Stimulated activated CD8-positive, alpha-beta memory T cell treated with anti-CD3 and anti-CD28 coated beads, Interleukin-12 subunit alpha, Interleukin-12 subunit beta, amount 100 ng/mL, for 1 hour (primary cell): ENCODE measurements around the gene MECP2.
"Not testable (repeated sequence)": the region's sequence is repeated elsewhere in the genome, so short reads cannot be mapped to it uniquely, and the experiment has no call there.

Experiments used
- DNase-seq: peaks from one replicate; pipeline ENCODE4 v3.0.0-alpha.2; 2020; ENCODE audit warnings: low read depth

MECP2 gene

DNA sequence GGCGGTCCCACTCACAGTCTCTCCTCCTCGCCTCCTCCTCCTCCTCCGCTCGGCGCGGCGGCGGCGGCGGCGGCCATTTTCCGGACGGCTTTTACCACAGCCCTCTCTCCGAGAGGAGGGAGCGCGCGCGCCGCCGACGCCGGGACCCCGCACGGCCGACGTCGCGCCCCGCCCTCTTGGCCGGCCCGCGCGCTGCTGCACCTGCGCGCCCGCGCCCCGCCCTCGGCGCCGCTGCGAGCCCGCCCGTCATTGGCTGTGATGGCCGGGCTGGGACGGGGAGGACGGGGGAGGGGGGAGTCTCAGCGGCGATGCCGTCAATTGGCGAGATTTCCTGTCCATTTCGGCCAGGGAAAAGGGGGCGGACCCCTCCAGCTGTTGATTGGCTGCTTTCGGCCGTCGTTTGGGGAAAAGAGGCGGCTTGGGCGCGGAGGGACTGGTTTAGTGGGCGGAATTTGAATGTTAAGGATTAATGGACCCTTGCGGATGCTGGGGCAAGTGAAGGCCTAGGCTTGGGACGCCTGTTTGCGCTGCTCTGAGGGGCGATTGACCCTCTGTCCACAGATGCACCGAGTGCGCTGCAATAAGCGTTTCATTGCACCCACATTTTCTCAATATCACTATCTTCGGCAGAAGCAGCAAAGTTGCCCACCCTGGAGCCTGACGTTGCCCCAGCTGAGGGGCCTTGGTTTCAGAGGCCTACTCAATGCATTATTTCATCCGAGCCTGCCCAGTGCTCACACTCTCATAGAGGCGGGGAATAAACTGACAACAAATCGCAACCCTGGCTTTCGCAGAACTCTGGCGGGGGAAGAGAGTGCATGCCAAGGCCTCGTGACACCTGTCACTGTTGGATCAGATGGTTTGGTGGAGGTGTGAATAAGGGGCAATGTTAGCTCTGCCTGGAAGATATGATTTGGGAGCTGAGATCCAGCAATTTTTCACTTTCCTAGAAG is at the start of gene MECP2:
MECP2 (minus strand) TSS at position 129 of the 953 bp plus-strand sequence.
- peak; percentile 67 for DNase-seq

DNA sequence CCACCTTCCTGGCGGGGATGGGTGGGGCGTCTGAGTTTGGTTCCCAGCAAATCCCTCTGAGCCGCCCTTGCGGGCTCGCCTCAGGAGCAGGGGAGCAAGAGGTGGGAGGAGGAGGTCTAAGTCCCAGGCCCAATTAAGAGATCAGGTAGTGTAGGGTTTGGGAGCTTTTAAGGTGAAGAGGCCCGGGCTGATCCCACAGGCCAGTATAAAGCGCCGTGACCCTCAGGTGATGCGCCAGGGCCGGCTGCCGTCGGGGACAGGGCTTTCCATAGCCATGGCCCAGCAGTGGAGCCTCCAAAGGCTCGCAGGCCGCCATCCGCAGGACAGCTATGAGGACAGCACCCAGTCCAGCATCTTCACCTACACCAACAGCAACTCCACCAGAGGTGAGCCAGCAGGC is 46.5 kb upstream of the MECP2 start, which contains the start of gene OPN1LW:
OPN1LW (plus strand) TSS at position 234 of the 400 bp plus-strand sequence; CDS start at position 275, 41 bp downstream.
- DNase-seq: not testable (repeated sequence)

DNA sequence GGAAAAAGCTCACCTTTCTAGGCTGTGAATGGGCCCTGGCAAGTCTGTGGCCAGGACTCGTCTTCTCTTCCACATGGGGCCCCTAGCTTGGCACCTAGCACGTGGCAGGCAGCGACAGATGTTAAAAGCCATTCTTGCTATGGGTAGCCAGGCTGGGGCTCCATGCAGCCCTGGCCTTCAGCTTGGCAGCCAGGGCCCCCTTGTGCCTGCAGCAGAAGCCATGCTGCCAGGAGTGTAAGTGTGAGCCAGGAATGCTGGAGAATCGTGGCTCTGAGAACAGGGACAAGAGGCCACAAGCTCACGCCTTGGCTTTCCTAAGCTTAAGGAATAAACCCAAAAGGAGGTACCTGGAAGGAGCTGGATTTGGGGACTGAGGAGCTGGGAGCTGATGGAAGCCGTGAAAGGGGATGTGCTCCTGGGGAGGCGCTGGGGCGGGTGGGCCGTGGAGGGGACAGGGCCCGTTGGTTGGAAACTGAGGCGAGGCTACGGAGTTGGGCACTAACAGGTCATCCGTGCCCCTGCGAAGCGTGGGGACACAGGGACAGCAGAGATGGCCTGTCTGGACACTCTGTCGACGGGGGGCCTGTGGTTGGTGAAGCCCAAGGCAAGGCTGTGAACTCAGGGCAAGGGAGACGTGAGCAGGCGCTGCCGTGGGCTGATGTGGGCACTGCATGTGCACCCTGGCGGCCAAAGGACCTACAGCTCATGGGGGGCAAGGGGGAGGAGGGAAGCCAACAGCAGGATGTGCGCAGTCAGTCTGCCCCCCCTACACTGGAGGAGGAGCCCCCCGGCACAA is 45.6 kb upstream of the MECP2 start:
- no peak for DNase-seq

DNA sequence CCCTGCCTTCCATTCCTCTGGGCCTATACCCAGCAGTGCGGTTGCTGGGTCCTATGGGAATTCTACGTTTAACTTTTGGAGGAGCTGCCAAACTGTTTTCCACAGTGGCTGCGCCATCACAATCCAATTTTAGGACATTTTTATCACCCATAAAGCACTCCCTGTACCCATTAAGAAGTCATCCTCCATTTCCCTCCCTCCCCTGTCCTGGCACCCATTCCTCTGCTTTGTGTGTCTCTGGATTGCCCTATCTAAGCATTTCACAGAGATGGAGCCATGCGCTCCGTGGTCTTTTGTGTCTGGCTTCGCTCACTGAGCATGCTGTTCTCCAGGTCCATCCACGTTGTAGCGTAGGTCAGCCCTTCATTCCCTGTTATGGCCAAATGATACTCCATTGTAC is 44.9 kb upstream of the MECP2 start:
- DNase-seq: no peak

DNA sequence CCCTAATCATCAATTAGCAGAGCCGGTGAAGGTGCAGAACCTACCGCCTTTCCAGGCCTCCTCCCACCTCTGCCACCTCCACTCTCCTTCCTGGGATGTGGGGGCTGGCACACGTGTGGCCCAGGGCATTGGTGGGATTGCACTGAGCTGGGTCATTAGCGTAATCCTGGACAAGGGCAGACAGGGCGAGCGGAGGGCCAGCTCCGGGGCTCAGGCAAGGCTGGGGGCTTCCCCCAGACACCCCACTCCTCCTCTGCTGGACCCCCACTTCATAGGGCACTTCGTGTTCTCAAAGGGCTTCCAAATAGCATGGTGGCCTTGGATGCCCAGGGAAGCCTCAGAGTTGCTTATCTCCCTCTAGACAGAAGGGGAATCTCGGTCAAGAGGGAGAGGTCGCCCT is 43.2 kb upstream of the MECP2 start:
- no peak for DNase-seq

DNA sequence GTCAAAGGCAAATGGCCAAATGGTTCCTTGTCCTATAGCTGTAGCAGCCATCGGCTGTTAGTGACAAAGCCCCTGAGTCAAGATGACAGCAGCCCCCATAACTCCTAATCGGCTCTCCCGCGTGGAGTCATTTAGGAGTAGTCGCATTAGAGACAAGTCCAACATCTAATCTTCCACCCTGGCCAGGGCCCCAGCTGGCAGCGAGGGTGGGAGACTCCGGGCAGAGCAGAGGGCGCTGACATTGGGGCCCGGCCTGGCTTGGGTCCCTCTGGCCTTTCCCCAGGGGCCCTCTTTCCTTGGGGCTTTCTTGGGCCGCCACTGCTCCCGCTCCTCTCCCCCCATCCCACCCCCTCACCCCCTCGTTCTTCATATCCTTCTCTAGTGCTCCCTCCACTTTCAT is 42.7 kb upstream of the MECP2 start:
- no peak for DNase-seq

DNA sequence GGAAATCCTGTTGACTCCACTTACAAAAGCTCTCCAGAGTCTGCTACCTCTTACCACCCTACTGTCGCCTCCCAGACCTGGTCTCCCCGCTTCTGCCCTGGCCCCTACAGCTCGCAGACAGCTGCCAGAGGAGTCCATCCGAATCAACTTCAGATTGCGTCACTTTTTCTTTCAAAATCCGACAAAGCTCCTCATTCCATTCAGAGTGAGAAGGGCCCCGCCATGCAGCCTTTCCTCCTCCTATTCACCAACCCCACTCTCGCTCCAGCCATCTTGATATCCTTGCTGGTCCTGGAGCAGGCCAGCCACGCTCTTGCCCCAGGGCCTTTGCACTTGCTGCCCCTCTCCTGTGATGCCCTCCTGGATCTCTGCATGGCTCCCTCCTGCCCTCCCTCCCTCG is 41.3 kb upstream of the MECP2 start:
- no peak for DNase-seq

DNA sequence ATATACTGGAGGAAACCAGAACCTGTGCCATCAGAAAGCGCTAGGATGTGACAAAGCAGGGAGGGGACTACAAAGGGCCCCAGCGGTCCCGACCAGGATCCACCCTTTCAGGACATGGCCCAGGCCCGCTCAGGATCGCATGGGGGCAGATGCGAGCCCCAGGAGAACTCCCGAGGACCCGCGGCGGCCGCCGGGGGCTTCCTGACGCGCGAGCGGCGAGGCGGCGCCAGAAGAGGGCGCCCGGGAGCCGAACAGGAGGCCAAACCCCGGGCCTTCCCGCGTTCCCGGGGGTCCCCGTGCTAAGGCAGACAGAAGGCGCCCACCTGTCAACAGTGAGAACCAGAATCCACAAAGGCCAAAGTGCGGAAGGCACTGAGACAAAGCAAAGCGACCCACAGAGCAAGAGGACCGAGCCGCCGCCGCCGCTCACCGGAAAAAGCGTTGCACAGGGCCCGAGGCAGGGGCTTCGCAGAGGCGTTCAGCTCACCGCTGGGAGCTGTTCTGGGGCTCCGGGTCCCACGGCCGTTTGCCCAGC is 39.2 kb upstream of the MECP2 start:
- peak; percentile 42 for DNase-seq

DNA sequence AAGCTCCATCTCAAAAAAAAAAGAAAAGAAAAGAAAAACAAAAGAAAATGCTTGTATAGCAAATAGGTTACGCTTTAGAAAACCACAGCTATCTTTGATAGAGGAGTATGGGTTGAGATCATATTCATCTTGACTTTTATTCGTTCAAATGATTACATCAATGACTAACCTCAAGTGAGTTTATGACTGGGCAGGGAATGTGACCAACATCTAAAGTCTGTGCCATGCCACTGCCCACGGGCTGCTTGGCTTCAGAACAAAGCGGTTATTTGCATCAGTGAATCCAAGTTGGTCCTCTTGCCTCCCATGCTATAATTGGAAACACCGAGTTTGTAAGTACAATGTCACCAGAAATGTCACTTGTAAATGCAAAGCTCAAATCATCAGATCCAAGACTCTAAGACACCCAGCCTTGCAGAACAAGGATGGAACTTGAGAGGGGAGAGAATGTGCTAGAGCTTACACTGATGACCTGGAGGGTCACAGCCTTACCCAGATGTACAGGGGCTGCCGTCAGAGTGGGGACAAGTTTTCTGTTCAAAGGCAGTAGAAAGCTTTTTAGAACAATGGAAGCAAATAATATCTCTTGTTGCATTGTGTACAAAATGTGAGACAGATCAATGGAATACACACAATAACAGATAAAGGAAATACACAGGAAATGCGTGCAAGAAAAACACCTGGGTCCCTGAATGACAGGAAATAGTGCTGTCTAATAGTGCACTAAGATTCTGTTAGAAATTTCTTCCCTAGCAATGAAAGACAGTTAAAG is 38.1 kb upstream of the MECP2 start:
- DNase-seq: no peak

DNA sequence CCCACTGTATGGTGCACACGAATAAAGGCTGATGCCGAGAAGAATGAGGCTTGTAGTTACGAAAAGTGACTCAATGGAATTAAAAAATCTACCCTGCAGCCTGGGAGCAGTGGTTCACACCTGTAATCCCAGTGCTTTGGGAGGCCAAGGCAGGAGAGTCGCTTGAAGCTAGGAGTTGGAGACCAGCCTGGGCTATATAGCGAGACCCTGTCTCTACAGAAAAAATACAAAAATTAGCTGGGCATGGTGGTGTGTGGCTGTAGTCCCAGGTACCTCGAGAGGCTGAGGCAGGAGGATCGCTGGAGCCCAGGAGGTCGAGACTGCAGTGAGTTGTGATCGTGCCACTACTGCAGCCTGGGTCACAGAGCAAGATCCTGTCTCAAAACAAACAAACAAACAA is 34.8 kb upstream of the MECP2 start:
- DNase-seq: no peak

DNA sequence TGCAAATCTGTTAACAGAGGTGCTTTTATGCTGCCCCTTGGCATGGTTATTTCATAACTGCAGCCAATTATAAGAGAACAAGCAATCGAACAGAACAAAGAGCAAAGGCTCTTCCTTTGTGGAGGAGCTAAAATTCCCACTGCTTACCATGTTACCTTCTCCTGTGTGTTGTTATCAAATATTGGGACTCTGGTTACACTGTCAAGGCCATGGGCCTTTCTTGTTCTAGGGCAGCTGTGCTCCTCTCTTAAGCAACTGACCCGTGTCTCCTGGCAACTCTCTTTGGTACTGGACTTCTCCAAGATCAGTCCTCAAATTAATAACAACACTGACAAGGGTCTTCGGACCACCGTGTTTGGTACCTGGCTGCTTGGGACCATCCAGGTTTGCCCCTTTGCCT is 34.4 kb upstream of the MECP2 start:
- no peak for DNase-seq

DNA sequence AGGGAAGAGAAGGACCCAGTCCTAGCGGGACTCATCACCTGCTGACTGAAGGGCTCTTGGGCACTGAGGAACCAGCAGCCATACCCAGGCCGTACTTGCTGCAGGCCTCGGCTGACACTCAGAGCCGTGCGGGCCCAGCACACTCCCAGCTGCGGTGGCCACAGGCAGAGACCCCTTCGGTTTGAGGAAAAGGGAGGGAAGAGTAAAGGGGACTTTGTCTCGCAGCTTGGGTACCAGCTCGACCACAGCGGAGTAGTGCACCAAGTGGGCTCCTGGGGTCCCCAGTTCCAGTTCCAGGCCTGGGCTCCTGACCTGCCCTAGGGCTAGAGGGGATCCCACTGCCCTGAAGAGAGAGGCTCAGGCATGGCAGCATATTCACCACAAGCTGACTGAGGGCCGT is 28.6 kb upstream of the MECP2 start:
- DNase-seq: no peak

DNA sequence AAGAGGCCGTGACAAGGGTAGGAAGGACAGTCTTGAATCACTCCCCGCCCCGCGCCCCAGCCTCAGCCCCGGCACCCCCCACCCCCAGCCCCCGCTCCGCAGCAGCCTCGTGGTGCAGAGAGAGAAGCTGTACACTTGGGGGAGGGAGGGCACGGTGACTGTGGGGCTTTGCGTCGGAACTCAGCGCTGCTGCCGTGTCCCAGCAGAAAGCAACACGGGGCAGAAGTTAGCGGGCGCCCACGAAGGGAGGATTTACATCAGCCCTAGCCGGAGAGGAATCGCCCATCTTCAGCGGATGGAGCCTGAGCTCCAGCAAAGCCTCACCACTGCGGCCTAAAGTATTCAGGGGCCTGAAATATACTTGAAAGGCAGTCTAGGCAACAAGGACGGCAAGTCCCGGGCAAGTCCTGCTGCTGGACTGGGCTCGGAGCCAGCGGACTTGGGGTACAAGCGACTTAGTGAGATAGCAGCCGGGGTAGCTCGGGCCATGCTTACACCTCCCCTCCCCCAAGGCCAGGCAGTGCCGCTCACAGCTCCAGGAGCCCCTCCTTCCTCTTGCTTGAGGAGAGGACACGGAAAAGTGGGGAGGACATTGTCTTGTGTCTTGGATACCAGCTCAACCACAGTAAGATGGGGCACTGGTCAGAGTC is 28.0 kb upstream of the MECP2 start:
- DNase-seq: no peak

DNA sequence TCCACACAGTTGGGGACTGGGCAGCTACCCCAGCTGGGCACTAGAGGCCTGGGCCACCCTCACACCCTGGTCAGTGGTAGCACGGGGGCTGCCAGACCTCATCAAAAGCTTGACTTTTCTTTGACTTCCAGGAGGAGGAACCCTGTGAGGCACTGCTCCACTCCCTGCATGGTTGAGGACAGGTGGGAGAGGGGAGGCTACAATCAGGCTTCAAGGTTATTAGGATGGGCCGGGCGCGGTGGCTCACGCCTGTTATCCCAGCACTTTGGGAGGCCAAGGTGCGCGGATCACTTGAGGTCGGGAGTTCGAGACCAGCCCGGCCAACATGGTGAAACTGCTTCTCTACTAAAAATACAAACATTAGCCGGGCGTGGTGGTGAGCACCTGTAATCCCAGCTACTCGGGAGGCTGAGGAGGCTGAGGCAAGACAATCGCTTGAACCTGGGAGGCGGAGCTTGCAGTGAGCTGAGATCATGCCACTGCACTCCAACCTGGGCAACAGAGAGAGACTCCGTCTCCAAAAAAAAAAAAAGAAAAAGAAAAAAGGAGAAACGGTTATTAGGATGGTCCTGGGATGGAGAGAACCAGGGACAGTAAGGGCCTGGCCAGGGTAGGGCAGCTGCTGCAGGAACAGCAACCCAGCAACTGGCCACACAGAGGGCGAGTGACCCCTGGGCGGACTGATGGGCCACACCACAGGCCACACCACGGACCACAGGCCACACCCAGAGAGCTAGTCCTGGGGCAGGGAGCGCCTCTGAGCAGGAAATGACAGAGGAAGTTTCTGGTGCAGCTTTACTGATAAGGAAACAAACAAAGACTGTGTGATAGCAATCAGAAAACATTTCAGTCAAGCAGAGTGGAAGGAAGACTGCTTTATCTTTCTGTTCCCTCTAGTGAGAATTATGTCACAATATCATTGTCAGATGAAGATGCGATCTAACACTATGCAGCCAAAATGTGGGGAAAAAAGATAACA is 26.0 kb upstream of the MECP2 start:
- no peak for DNase-seq

DNA sequence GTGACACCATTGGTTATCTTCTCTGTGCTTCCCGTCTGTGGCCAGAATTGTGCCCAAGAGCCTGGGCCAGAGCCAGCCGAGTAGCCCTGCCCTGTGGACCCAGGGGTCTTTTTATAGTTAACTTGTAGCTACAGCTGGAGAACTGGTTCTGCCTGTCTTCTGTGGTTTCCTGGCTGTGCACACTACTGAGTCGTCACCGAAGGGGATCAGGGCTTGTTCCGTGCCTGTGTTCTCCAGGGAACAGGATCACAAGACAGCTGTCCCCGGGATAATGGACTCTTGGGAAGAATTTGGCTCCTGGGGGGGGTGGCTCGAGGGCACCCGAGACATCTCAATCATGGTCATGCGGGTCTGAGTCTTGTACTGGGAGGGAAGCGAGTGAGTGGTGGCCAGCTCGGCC is 24.4 kb upstream of the MECP2 start:
- DNase-seq: no peak

DNA sequence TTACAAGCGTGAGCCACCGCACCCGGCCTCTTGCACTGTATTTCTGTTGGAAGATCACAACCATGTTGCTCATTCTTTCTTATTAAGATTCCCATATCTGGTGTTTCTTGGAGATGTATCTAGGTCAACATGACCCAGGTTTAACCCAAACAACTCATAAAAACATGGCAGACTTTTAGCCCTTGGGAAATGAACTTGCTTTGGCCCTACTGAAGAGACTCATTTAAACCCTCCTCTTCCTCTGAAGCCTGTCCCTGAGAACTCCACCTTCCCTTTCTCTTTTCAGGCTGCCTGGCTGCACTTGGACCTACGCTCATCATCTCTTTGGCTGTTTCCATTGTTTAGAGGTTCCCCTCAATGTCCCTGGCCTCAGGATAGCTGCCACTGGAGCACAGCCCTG is 23.7 kb upstream of the MECP2 start:
- DNase-seq: no peak

DNA sequence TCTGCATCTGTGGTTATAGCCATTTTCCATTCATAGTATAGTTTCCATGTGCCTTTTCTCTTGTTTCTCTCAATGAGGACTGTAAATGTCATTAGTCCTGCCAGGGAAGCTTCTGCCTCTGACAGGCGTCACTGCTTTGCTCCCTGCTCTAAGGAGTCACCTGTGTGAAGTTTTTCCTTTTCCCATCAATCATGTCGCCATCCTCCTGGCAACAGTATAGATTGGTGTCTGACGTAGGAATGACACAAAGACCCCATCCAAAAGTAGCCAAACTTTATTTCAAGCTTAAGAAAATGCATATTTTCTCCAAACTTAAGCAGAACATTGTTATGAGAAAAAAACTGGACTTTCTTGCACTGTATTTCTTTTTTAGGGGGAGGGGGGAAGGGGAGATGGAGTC is 23.1 kb upstream of the MECP2 start:
- DNase-seq: no peak

DNA sequence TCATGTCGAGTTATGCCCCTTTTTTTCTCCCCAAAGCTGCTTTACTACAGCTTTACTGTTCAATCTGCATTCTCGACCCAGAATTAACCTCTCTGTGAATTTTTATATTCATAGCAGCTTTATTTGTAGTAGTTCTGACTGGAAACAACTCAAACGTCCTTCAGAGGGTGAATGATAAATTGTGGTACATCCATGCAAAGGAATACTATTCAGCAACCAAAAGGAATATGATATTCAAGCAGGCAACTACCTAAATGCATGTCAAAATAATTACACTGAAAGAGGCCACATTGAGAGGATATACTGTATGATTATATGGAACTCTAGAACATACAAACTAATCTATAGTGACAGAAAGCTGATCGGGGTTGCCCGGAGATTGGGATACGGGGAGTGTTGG is 20.0 kb upstream of the MECP2 start:
- no peak for DNase-seq

DNA sequence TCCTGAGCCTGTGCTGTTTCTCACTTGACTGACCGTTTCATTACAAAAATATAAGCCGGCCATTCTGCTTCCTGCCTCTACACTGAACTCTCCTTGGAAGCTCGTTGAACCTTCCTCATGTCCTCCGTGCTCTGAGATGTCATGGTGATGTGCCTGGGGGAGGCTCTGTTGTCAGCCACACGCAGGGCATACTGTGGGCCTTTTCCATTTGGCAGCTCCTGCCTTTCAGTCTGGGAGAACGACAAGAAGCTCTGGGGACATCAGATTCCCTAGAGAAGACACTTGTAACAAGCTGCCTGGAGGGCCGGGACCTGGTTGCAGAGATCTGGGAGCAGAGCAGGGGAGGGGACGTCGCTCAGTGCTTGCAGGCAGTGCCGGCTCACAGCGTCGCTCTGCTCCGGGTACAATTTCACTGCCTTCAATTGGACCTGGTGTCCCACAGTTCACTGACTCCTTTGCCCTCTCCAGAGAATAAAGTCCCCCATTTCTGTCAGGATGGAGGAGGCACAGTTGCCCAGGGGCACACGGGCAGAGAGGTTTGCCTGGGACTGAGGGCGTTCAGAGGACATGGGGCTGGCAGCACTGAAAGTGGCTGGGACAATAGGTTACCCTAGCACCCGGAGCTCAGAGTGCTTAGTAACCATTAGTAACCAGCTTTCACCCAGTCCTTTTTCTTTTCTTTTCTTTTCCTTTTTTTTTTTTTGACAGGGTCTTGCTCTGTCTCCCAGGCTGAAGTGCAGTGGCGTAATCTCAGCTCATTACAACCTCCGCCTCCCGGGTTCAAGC is 19.1 kb upstream of the MECP2 start:
- no peak for DNase-seq
